H1 (cell line): ENCODE measurements around the gene SLAMF6. TPM values are rescaled to one million over a fixed set of nuclear protein-coding genes. Genes with fewer than 3 reads are reported as not detected.
"Not testable (repeated sequence)": the region's sequence is repeated elsewhere in the genome, so short reads cannot be mapped to it uniquely, and the experiment has no call there.

Experiments used
- CTCF ChIA-PET: fragments of 300-600 bp; sonication (Branson Sonifier 250); formaldehyde crosslinking; loops from one replicate; lab custom pipeline; 2021; ENCODE audit not compliant: partially characterized antibody; lab: Charles Lee
- POLR2A ChIA-PET: fragments of 300-600 bp; sonication (Branson Sonifier 250); formaldehyde crosslinking; loops from one replicate; lab custom pipeline; 2021; ENCODE audit warnings: inconsistent platforms; ENCODE audit not compliant: partially characterized antibody; lab: Charles Lee
- DNase-seq, 2 experiments: peaks; one replicate each; pipeline versions ENCODE4 v3.0.0 to v3.0.0-alpha.2; 2010 to 2022; ENCODE audit warnings: low spot score in 2 of 2, low read depth in 1 of 2, mixed read lengths in 1 of 2
- FAIRE-seq: peaks from 2 replicates; lab custom pipeline; 2011; peaks lifted over from hg19 to GRCh38; lab: Jason Lieb, UNC
- H2AFZ ChIP-seq: 2 replicates; pipeline ENCODE4 v1.8.1; 2012; ENCODE audit warnings: low read length, inconsistent platforms
- H2AK5ac ChIP-seq: 2 replicates; pipeline ENCODE4 v1.6.1; 2013; ENCODE audit warnings: low read depth, low read length
- H2BK120ac ChIP-seq: replicated peaks from 2 replicates; pipeline ENCODE3; 2013; ENCODE audit warnings: low read depth, low read length, inconsistent platforms
- H2BK12ac ChIP-seq: 2 replicates; pipeline ENCODE4 v1.6.1; 2013; ENCODE audit warnings: low read depth, low read length
- H2BK15ac ChIP-seq: 2 replicates; pipeline ENCODE4 v1.6.1; 2013; ENCODE audit warnings: low read length
- H2BK20ac ChIP-seq: 2 replicates; pipeline ENCODE4 v1.6.1; 2013; ENCODE audit warnings: low read length
- H2BK5ac ChIP-seq: 2 replicates; pipeline ENCODE4 v1.6.1; 2013; ENCODE audit warnings: low read depth, low read length
- H3K14ac ChIP-seq: 2 replicates; pipeline ENCODE4 v1.6.1; 2013; ENCODE audit warnings: inconsistent platforms; ENCODE audit not compliant: insufficient read length
- H3K18ac ChIP-seq: 2 replicates; pipeline ENCODE4 v1.6.1; 2013; ENCODE audit warnings: low read length; ENCODE audit errors: extremely low read depth
- H3K23ac ChIP-seq: 2 replicates; pipeline ENCODE4 v1.6.1; 2013; ENCODE audit warnings: inconsistent platforms; ENCODE audit not compliant: insufficient read length
- H3K23me2 ChIP-seq: 2 replicates; pipeline ENCODE4 v1.6.1; 2013; ENCODE audit warnings: low read depth, low read length
- H3K27ac ChIP-seq: 2 replicates; pipeline ENCODE4 v1.6.1; 2011; ENCODE audit warnings: low read depth, low read length, inconsistent platforms
- H3K27me3 ChIP-seq, 4 experiments: replicated peaks in 1 of 4; 1 replicate in 1 of 4; 2 replicates in 3 of 4; pipeline versions ENCODE4 v1.6.1 to v1.8.1; 2011 to 2013; ENCODE audit warnings: low read length in 3 of 4, mild to moderate bottlenecking in 3 of 4, inconsistent platforms in 2 of 4, mixed read lengths in 2 of 4, moderate library complexity in 1 of 4; ENCODE audit not compliant: control insufficient read depth in 3 of 4, insufficient read depth in 3 of 4; ENCODE audit errors: extremely low read depth in 1 of 4
- H3K36me3 ChIP-seq, 4 experiments: 2 replicates each; pipeline versions ENCODE4 v1.6.1 to v1.8.1; 2011 to 2013; ENCODE audit warnings: mild to moderate bottlenecking in 4 of 4, low read length in 3 of 4, moderate library complexity in 2 of 4, control low read depth in 1 of 4, inconsistent platforms in 1 of 4; ENCODE audit not compliant: insufficient read depth in 4 of 4, control insufficient read depth in 2 of 4
- H3K4ac ChIP-seq: replicated peaks from 2 replicates; pipeline ENCODE3; 2013; ENCODE audit warnings: low read length, low read depth, mixed read lengths, inconsistent platforms; ENCODE audit not compliant: insufficient read length
- H3K4me1 ChIP-seq, 4 experiments: replicated peaks in 1 of 4; 1 replicate in 1 of 4; 2 replicates in 3 of 4; pipeline versions ENCODE4 v1.6.1 to v1.8.1; 2011 to 2013; ENCODE audit warnings: low read length in 3 of 4, inconsistent platforms in 2 of 4, mixed read lengths in 1 of 4; ENCODE audit not compliant: insufficient read depth in 4 of 4, control insufficient read depth in 3 of 4
- H3K4me2 ChIP-seq, 2 experiments: 2 replicates each; pipeline versions ENCODE4 v1.6.1 to v1.8.1; 2011 to 2013; ENCODE audit warnings: low read depth in 2 of 2, low read length in 2 of 2, control low read depth in 1 of 2, inconsistent platforms in 1 of 2, mild to moderate bottlenecking in 1 of 2; ENCODE audit not compliant: insufficient read depth in 1 of 2
- H3K4me3 ChIP-seq, 4 experiments: fragments of 200-600, 300-600 bp in 1 of 4; sonication (generic), shearing (Covaris generic), sonication (Bioruptor Twin) in 1 of 4; 2 replicates each; pipeline versions ENCODE4 v1.5.1 to v1.8.1; 2011 to 2016; ENCODE audit warnings: low read length in 4 of 4, low read depth in 3 of 4, control low read depth in 2 of 4, inconsistent platforms in 2 of 4, mild to moderate bottlenecking in 2 of 4, mixed read lengths in 1 of 4, moderate library complexity in 1 of 4; ENCODE audit not compliant: insufficient read depth in 2 of 4; ENCODE audit errors: extremely low read depth in 1 of 4
- H3K56ac ChIP-seq: replicated peaks from 2 replicates; pipeline ENCODE3; 2013; ENCODE audit warnings: low read depth, mild to moderate bottlenecking, mixed read lengths, low read length, inconsistent platforms; ENCODE audit not compliant: insufficient read length
- H3K79me1 ChIP-seq: 2 replicates; pipeline ENCODE4 v1.6.1; 2013; ENCODE audit warnings: low read depth, low read length, control low read depth
- H3K79me2 ChIP-seq, 2 experiments: 2 replicates each; pipeline versions ENCODE4 v1.6.1 to v1.8.1; 2012 to 2013; ENCODE audit warnings: low read length in 2 of 2, mild to moderate bottlenecking in 2 of 2, inconsistent platforms in 1 of 2; ENCODE audit not compliant: insufficient read depth in 2 of 2, control insufficient read depth in 1 of 2
- H3K9ac ChIP-seq, 4 experiments: replicated peaks in 1 of 4; 1 replicate in 1 of 4; 2 replicates in 3 of 4; pipeline versions ENCODE4 v1.6.1 to v1.8.1; 2011 to 2013; ENCODE audit warnings: low read depth in 3 of 4, low read length in 3 of 4, control low read depth in 2 of 4, mild to moderate bottlenecking in 2 of 4, moderate library complexity in 2 of 4, inconsistent platforms in 1 of 4; ENCODE audit errors: extremely low read depth in 1 of 4
- H3K9me3 ChIP-seq, 2 experiments: 2 replicates each; pipeline versions ENCODE4 v1.6.1 to v1.8.1; 2012 to 2013; ENCODE audit warnings: mild to moderate bottlenecking in 2 of 2, moderate library complexity in 2 of 2, control low read depth in 1 of 2, inconsistent platforms in 1 of 2, low read depth in 1 of 2, low read length in 1 of 2, mixed read lengths in 1 of 2; ENCODE audit not compliant: insufficient read depth in 2 of 2
- H4K20me1 ChIP-seq, 2 experiments: replicated peaks in 1 of 2; 2 replicates each; pipeline versions ENCODE3 to v1.8.1; 2011 to 2013; ENCODE audit warnings: inconsistent platforms in 2 of 2, low read length in 2 of 2, mild to moderate bottlenecking in 1 of 2; ENCODE audit not compliant: insufficient read depth in 2 of 2, control insufficient read depth in 1 of 2
- H4K5ac ChIP-seq: 2 replicates; pipeline ENCODE4 v1.6.1; 2013; ENCODE audit warnings: low read length, low read depth, mixed read lengths, inconsistent platforms; ENCODE audit not compliant: insufficient read length
- H4K8ac ChIP-seq: 2 replicates; pipeline ENCODE4 v1.8.0; 2013; ENCODE audit warnings: mild to moderate bottlenecking, moderate library complexity, low read length, inconsistent platforms; ENCODE audit not compliant: insufficient read depth; ENCODE audit errors: extremely low read depth
- H4K91ac ChIP-seq: replicated peaks from 2 replicates; pipeline ENCODE3; 2013; ENCODE audit warnings: low read length, mixed read lengths, inconsistent platforms; ENCODE audit not compliant: insufficient read length
- CEBPB ChIP-seq: IDR thresholded peaks from 2 replicates; pipeline ENCODE4 v1.6.1; 2012; ENCODE audit warnings: low read depth, low read length
- EGR1 ChIP-seq: IDR thresholded peaks from 2 replicates; pipeline ENCODE4 v1.6.1; 2011; ENCODE audit warnings: low read depth, low read length, borderline replicate concordance
- POLR2A ChIP-seq, 2 experiments: IDR thresholded peaks; 1 replicate in 1 of 2; 2 replicates in 1 of 2; pipeline ENCODE4 v1.6.1; 2011; ENCODE audit warnings: low read depth in 2 of 2, low read length in 2 of 2, mild to moderate bottlenecking in 2 of 2; ENCODE audit errors: control extremely low read depth in 1 of 2
- RBBP5 ChIP-seq: IDR thresholded peaks from 2 replicates; pipeline ENCODE4 v1.7.1; 2012; ENCODE audit warnings: low read depth, mild to moderate bottlenecking, inconsistent platforms, low read length, moderate library complexity, borderline replicate concordance
- SP4 ChIP-seq: IDR thresholded peaks from 2 replicates; pipeline ENCODE4 v1.6.1; 2012; ENCODE audit warnings: low read length, inconsistent platforms
- TAF1 ChIP-seq: IDR thresholded peaks from 2 replicates; pipeline ENCODE4 v1.6.1; 2011; ENCODE audit warnings: mild to moderate bottlenecking, low read depth, low read length
- ZNF274 ChIP-seq: IDR thresholded peaks from 2 replicates; pipeline ENCODE4 v1.7.0; 2012; ENCODE audit warnings: low read length, borderline replicate concordance; ENCODE audit errors: extremely low read depth
- WGBS, 2 experiments: shearing (Covaris generic) in 1 of 2; methylation state at CpG; one replicate each; pipeline versions ENCODE4 v1.1.6 to v1.1.7; 2013 to 2015; ENCODE audit warnings: low lambda C conversion rate in 2 of 2, mixed read lengths in 2 of 2, inconsistent platforms in 1 of 2, low coverage in 1 of 2, missing lambda C conversion rate in 1 of 2; ENCODE audit not compliant: insufficient replicate concordance in 2 of 2, insufficient coverage in 1 of 2, insufficient read length in 1 of 2; ENCODE audit errors: extremely low coverage in 1 of 2, missing lambda C conversion rate in 1 of 2; 5-methylcytosine and 5-hydroxymethylcytosine counted together
- polyA plus RNA-seq, 7 experiments: library from polyadenylated mRNA; depleted of rRNA in 3 of 7; stranded (reverse) in 5 of 7; unstranded in 2 of 7; fragments of >200 nt in 5 of 7; fragments of 200-250 nt in 2 of 7; gene quantifications; 1 replicate in 5 of 7; 2 replicates in 1 of 7; 4 replicates in 1 of 7; pipeline versions ENCODE4 v1.2.1 to v1.2.3, GENCODE V29; 2011 to 2013; ENCODE audit warnings: missing spikeins in 2 of 7, mixed read lengths in 2 of 7
- total RNA-seq: library from RNA; stranded (reverse); fragmentation: NEBNext Ultra II Directional; extraction: Animal tissue kit (Norgen Biotek cat#: 25700); gene quantifications from 2 replicates; pipeline ENCODE4 v1.2.1, GENCODE V29; 2021

SLAMF6 gene
- total and polyA plus RNA-seq, 2 of the 8 experiments (the other 6 are each of a cell fraction or from before 2014, with no cell fraction given) = not detected

- no peak for TF ChIP-seq SP4
- TF ChIP-seq ZNF274 = no peak
- no peak for TF ChIP-seq RBBP5
- TF ChIP-seq TAF1 = no peak
- TF ChIP-seq POLR2A (IDR thresholded peaks at IDR 0.05; ENCODE audit: control extremely low read depth in 1 of 2, low read depth in 2 of 2, low read length in 2 of 2) = no peak
- no peak for TF ChIP-seq EGR1
- TF ChIP-seq CEBPB = no peak
Measured at GRCh38 chr1:160481979-160482596, 41.0 kb downstream of the SLAMF6 start (continued).

GRCh38 chr1:160480781-160481180 lies 42.3 kb downstream of the SLAMF6 start:
- H4K8ac ChIP-seq, H3K79me1 ChIP-seq, H3K27ac ChIP-seq, H4K5ac ChIP-seq, H3K4ac ChIP-seq, H3K79me2 ChIP-seq, H3K14ac ChIP-seq, H3K56ac ChIP-seq, H3K23me2 ChIP-seq, H2BK20ac ChIP-seq, H3K27me3 ChIP-seq, H3K4me3 ChIP-seq, H3K4me2 ChIP-seq, H2BK5ac ChIP-seq, POLR2A ChIA-PET, FAIRE-seq, H2AK5ac ChIP-seq, H3K18ac ChIP-seq, H3K4me1 ChIP-seq, H2BK120ac ChIP-seq, H2AFZ ChIP-seq, H4K91ac ChIP-seq, H2BK15ac ChIP-seq, H3K23ac ChIP-seq, DNase-seq, H3K9ac ChIP-seq, H3K36me3 ChIP-seq, H4K20me1 ChIP-seq, H2BK12ac ChIP-seq: not testable (repeated sequence)
- CTCF ChIA-PET = interaction anchor here (1.4 kb wide), 1 partner anchor 12 kb away, joined by 3 read pairs; no protein-coding TSS in a partner anchor
- H3K9me3 ChIP-seq = peaks cover 15 to 21% of the 10 kb centered on the region in 2 experiments; a peak in 3 of 4 replicates
- 93% methylated on average over 7 of the region's 7 CpGs; no CpG with 5 or more reads in 1 of the 2 experiments for WGBS, 2 experiments
